WI38 (cell line): ENCODE measurements around the gene SETD6.

Experiments used
- H3K4me3 ChIP-seq: 2 replicates; pipeline ENCODE4 v1.5.1; 2011; ENCODE audit warnings: low read depth, mild to moderate bottlenecking, control low read depth, low read length
- TF ChIP-seq, protein P1 (sequence below): IDR thresholded peaks from 2 replicates; pipeline ENCODE4 v1.5.1; 2012; ENCODE audit warnings: low read depth, mild to moderate bottlenecking, control low read depth, low read length

SETD6 gene

GRCh38 chr16:58535100-58535499, 19.8 kb downstream of the SETD6 start:
- TF ChIP-seq, protein P1, sequence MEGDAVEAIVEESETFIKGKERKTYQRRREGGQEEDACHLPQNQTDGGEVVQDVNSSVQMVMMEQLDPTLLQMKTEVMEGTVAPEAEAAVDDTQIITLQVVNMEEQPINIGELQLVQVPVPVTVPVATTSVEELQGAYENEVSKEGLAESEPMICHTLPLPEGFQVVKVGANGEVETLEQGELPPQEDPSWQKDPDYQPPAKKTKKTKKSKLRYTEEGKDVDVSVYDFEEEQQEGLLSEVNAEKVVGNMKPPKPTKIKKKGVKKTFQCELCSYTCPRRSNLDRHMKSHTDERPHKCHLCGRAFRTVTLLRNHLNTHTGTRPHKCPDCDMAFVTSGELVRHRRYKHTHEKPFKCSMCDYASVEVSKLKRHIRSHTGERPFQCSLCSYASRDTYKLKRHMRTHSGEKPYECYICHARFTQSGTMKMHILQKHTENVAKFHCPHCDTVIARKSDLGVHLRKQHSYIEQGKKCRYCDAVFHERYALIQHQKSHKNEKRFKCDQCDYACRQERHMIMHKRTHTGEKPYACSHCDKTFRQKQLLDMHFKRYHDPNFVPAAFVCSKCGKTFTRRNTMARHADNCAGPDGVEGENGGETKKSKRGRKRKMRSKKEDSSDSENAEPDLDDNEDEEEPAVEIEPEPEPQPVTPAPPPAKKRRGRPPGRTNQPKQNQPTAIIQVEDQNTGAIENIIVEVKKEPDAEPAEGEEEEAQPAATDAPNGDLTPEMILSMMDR: no peak
- H3K4me3 ChIP-seq: no peak overlapping the region

GRCh38 chr16:58536278-58536677, 21.0 kb downstream of the SETD6 start:
- TF ChIP-seq, protein P1: no peak
- H3K4me3 ChIP-seq: no peak overlapping the region

GRCh38 chr16:58537124-58537906, 22.0 kb downstream of the SETD6 start:
- no peak overlapping the region for H3K4me3 ChIP-seq
- TF ChIP-seq, protein P1: no peak

GRCh38 chr16:58541711-58542110, 26.4 kb downstream of the SETD6 start:
- no peak overlapping the region for H3K4me3 ChIP-seq
- TF ChIP-seq, protein P1: no peak

GRCh38 chr16:58542291-58542690, 27.0 kb downstream of the SETD6 start:
- TF ChIP-seq, protein P1: no peak
- no peak overlapping the region for H3K4me3 ChIP-seq

- no peak overlapping the region for H3K4me3 ChIP-seq
- TF ChIP-seq, protein P1: no peak
Measured at GRCh38 chr16:58543685-58544084, 28.4 kb downstream of the SETD6 start.

GRCh38 chr16:58548378-58548777, 33.1 kb downstream of the SETD6 start:
- H3K4me3 ChIP-seq: no peak overlapping the region
- TF ChIP-seq, protein P1: no peak
